HG02970 (cell line): Measurements from ENCODE around the gene CDK4.
"Not testable (repeated sequence)": the region's sequence is repeated elsewhere in the genome, so short reads cannot be mapped to it uniquely, and the experiment has no call there.

Experiments
- ATAC-seq: cut with Tn5 transposase; IDR thresholded peaks from one replicate; pipeline ENCODE4 v1.9.1; 2021; ENCODE audit warnings: mild to moderate bottlenecking, moderate library complexity, moderate number of reproducible peaks; ENCODE audit not compliant: unreplicated experiment, low FRiP score

CDK4 gene

GRCh38 chr12:57727758-57728395 lies 24.2 kb downstream of the CDK4 start:
- ATAC-seq = no peak

GRCh38 chr12:57726884-57727757 lies 25.0 kb downstream of the CDK4 start:
- no peak for ATAC-seq

GRCh38 chr12:57726151-57726883 lies 25.8 kb downstream of the CDK4 start:
- peak; percentile 31 for ATAC-seq

GRCh38 chr12:57725851-57726150 lies 26.3 kb downstream of the CDK4 start:
- ATAC-seq = no peak

GRCh38 chr12:57724936-57725740 lies 27.0 kb downstream of the CDK4 start:
- no peak for ATAC-seq

- no peak for ATAC-seq
Observed at GRCh38 chr12:57724003-57724935, 27.8 kb downstream of the CDK4 start.

- ATAC-seq = no peak
Observed at GRCh38 chr12:57723630-57723962, 28.5 kb downstream of the CDK4 start.

- no peak for ATAC-seq
Observed at GRCh38 chr12:57722716-57723629, 29.1 kb downstream of the CDK4 start.

- not testable (repeated sequence) for ATAC-seq
Observed at GRCh38 chr12:57721846-57722608, 30.1 kb downstream of the CDK4 start.

- no peak for ATAC-seq
Observed at GRCh38 chr12:57720606-57721595, 31.2 kb downstream of the CDK4 start.

GRCh38 chr12:57719777-57720605 lies 32.1 kb downstream of the CDK4 start:
- ATAC-seq = no peak

- ATAC-seq = no peak
Observed at GRCh38 chr12:57718641-57719528, 33.2 kb downstream of the CDK4 start.

GRCh38 chr12:57717846-57718640 lies 34.1 kb downstream of the CDK4 start:
- ATAC-seq = no peak

GRCh38 chr12:57717131-57717530 lies 35.0 kb downstream of the CDK4 start:
- no peak for ATAC-seq
